HG02763 (cell line): ENCODE measurements around the gene SLC29A1.

Experiments
- ATAC-seq: cut with Tn5 transposase; IDR thresholded peaks from one replicate; pipeline ENCODE4 v1.9.1; 2021; ENCODE audit warnings: mild to moderate bottlenecking, moderate library complexity; ENCODE audit not compliant: unreplicated experiment

Gene SLC29A1

GRCh38 chr6:44277763-44278162 is 54.4 kb downstream of the SLC29A1 start:
- ATAC-seq = no peak

GRCh38 chr6:44278315-44278714 is 54.9 kb downstream of the SLC29A1 start:
- ATAC-seq = no peak

GRCh38 chr6:44278774-44279697 is 55.6 kb downstream of the SLC29A1 start:
- no peak for ATAC-seq
